Fibroblast of lung (primary cell): Measurements from ENCODE around the gene ATG4C. TPM values are rescaled to one million over a fixed set of nuclear protein-coding genes. Genes with fewer than 3 reads are reported as not detected.

Source experiments
- DNase-seq, 2 donors: peaks; one replicate each; pipeline versions ENCODE4 v3.0.0 to v3.0.0-alpha.2; 2010; ENCODE audit warnings: low read depth in 2 of 2
- H2AFZ ChIP-seq: 2 replicates; pipeline ENCODE4 v1.5.1; 2012; ENCODE audit warnings: low read length, control low read depth, inconsistent platforms
- H3K27ac ChIP-seq: 2 replicates; pipeline ENCODE4 v1.5.1; 2011; ENCODE audit warnings: low read length, control low read depth; ENCODE audit not compliant: insufficient read depth
- H3K27me3 ChIP-seq: 2 replicates; pipeline ENCODE4 v1.5.1; 2011; ENCODE audit warnings: mild to moderate bottlenecking, low read length; ENCODE audit not compliant: control insufficient read depth, insufficient read depth
- H3K36me3 ChIP-seq: 2 replicates; pipeline ENCODE4 v1.5.1; 2011; ENCODE audit warnings: low read length; ENCODE audit not compliant: control insufficient read depth, insufficient read depth
- H3K4me1 ChIP-seq: 2 replicates; pipeline ENCODE4 v1.5.1; 2011; ENCODE audit warnings: low read length; ENCODE audit not compliant: control insufficient read depth, insufficient read depth; ENCODE audit errors: extremely low read depth
- H3K4me2 ChIP-seq: 2 replicates; pipeline ENCODE4 v1.5.1; 2011; ENCODE audit warnings: low read length, control low read depth; ENCODE audit not compliant: insufficient read depth; ENCODE audit errors: extremely low read depth
- H3K4me3 ChIP-seq, 4 experiments: fragments of 200-600 bp in 1 of 4; sonication (generic) in 1 of 4; replicated peaks in 1 of 4; 2 replicates each; pipeline ENCODE4 v1.5.1; 2011 to 2016; ENCODE audit warnings: low read length in 4 of 4, low read depth in 3 of 4, mild to moderate bottlenecking in 3 of 4, control low read depth in 2 of 4, inconsistent platforms in 1 of 4, mixed read lengths in 1 of 4; ENCODE audit not compliant: insufficient read depth in 1 of 4; ENCODE audit errors: control extremely low read depth in 1 of 4
- H3K79me2 ChIP-seq: 2 replicates; pipeline ENCODE4 v1.5.1; 2012; ENCODE audit warnings: mild to moderate bottlenecking, low read length, inconsistent platforms; ENCODE audit not compliant: control insufficient read depth, insufficient read depth
- H3K9ac ChIP-seq: 2 replicates; pipeline ENCODE4 v1.5.1; 2011; ENCODE audit warnings: mild to moderate bottlenecking, low read length, control low read depth; ENCODE audit not compliant: insufficient read depth
- H3K9me3 ChIP-seq: 2 replicates; pipeline ENCODE4 v1.5.1; 2012; ENCODE audit warnings: low read depth, low read length; ENCODE audit not compliant: control insufficient read depth, insufficient read depth
- H4K20me1 ChIP-seq: 2 replicates; pipeline ENCODE4 v1.5.1; 2011; ENCODE audit warnings: low read length; ENCODE audit not compliant: control insufficient read depth, insufficient read depth; ENCODE audit errors: extremely low read depth
- CTCF ChIP-seq, 2 donors: IDR thresholded peaks in 1 of 2; conservative IDR thresholded peaks in 1 of 2; 1 replicate in 1 of 2; 2 replicates in 1 of 2; pipeline ENCODE4 v1.5.1; 2011 to 2012; ENCODE audit warnings: low read length in 2 of 2, control low read depth in 1 of 2, inconsistent platforms in 1 of 2, low read depth in 1 of 2, mild to moderate bottlenecking in 1 of 2
- EZH2 ChIP-seq: IDR thresholded peaks from 2 replicates; pipeline ENCODE4 v1.5.1; 2012; ENCODE audit warnings: low read length, control low read depth, mild to moderate bottlenecking; ENCODE audit errors: missing control alignments
- polyA plus RNA-seq, 2 donors: library from polyadenylated mRNA; depleted of rRNA in 1 of 2; stranded (reverse) in 1 of 2; unstranded in 1 of 2; fragments of >200 nt; gene quantifications; 2 replicates each; pipeline ENCODE4 v1.2.1, GENCODE V29; 2011 to 2012; ENCODE audit warnings: missing spikeins in 1 of 2
- total RNA-seq: library from RNA; depleted of rRNA; stranded (reverse); fragments of >200 nt; gene quantifications from 2 replicates; pipeline ENCODE4 v1.2.1, GENCODE V29; 2014

ATG4C gene
- total and polyA plus RNA-seq, 2 donors (not counting 1 experiment from before 2014, with no cell fraction given) = 9.0 to 12.1 TPM

- TF ChIP-seq CTCF (conservative IDR thresholded peaks at IDR 0.05 in 1 of 2, IDR thresholded peaks at IDR 0.05 in 1 of 2; ENCODE audit: low read depth in 1 of 2, low read length in 2 of 2) = no peak
- no peak for TF ChIP-seq EZH2
- Histone ChIP-seq H3K9me3 (no peaks in the 10 kb centered on the region), H3K4me1 (no peaks in the 10 kb centered on the region), H3K27me3 (no peaks in the 10 kb centered on the region), H3K36me3 (no peaks in the 10 kb centered on the region), H2AFZ (peak overlapping the region; percentile 55), H3K4me2 (no peak overlapping the region), H3K27ac (no peak overlapping the region), H4K20me1 (no peaks in the 10 kb centered on the region), H3K79me2 (no peaks in the 10 kb centered on the region), H3K4me3 (no peak overlapping the region), H3K9ac (no peak overlapping the region)
- no peak for DNase-seq
These were observed 39.0 kb upstream of the ATG4C start for GRCh38 chr1:62744611-62745577.

GRCh38 chr1:62746086-62746808 is 37.7 kb upstream of the ATG4C start:
- Histone ChIP-seq H4K20me1 (no peaks in the 10 kb centered on the region), H3K4me1 (no peaks in the 10 kb centered on the region), H3K27me3 (no peaks in the 10 kb centered on the region), H3K4me3 (peak overlapping the region; percentile 41 to 53 (median 43)), H3K79me2 (no peaks in the 10 kb centered on the region), H3K9ac (no peak overlapping the region), H3K36me3 (no peaks in the 10 kb centered on the region), H3K4me2 (peak overlapping the region; percentile 82), H2AFZ (peak overlapping the region; percentile 91), H3K9me3 (no peaks in the 10 kb centered on the region), H3K27ac (no peak overlapping the region)
- DNase-seq = peak; percentile 55 to 78
- TF ChIP-seq EZH2 (no peak), CTCF (conservative IDR thresholded peaks at IDR 0.05 in 1 of 2, IDR thresholded peaks at IDR 0.05 in 1 of 2; ENCODE audit: low read depth in 1 of 2, low read length in 2 of 2) (peak; percentile 29 to 49)

GRCh38 chr1:62746809-62747138 is 37.2 kb upstream of the ATG4C start:
- H3K27ac ChIP-seq = no peak overlapping the region
- no peak overlapping the region for H2AFZ ChIP-seq
- DNase-seq = no peak

More at GRCh38 chr1:62746809-62747138, 37.2 kb upstream of the ATG4C start:
- Histone ChIP-seq H3K4me2 (no peak overlapping the region), H3K4me1 (no peaks in the 10 kb centered on the region), H3K27me3 (no peaks in the 10 kb centered on the region), H4K20me1 (no peaks in the 10 kb centered on the region), H3K9ac (no peak overlapping the region), H3K79me2 (no peaks in the 10 kb centered on the region), H3K36me3 (no peaks in the 10 kb centered on the region), H3K9me3 (no peaks in the 10 kb centered on the region), H3K4me3 (no peak overlapping the region)
- TF ChIP-seq EZH2 = no peak
- no peak for TF ChIP-seq CTCF (conservative IDR thresholded peaks at IDR 0.05 in 1 of 2, IDR thresholded peaks at IDR 0.05 in 1 of 2; ENCODE audit: low read depth in 1 of 2, low read length in 2 of 2)
